Mammary epithelial cell (primary cell): Measurements from ENCODE around the gene GSAP.

Experiments
- EZH2 ChIP-seq: IDR thresholded peaks from 2 replicates; pipeline ENCODE4 v1.6.1; 2012; ENCODE audit warnings: low read length, inconsistent platforms, borderline replicate concordance
- TF ChIP-seq, protein P1 (sequence below), 2 donors: IDR thresholded peaks in 1 of 2; conservative IDR thresholded peaks in 1 of 2; 2 replicates each; pipeline ENCODE4 v1.5.1; 2011 to 2012; ENCODE audit warnings: inconsistent platforms in 2 of 2, low read length in 2 of 2, mild to moderate bottlenecking in 2 of 2, control low read depth in 1 of 2, low read depth in 1 of 2; ENCODE audit not compliant: insufficient read depth in 1 of 2; ENCODE audit errors: extremely low read depth in 1 of 2

DNA sequence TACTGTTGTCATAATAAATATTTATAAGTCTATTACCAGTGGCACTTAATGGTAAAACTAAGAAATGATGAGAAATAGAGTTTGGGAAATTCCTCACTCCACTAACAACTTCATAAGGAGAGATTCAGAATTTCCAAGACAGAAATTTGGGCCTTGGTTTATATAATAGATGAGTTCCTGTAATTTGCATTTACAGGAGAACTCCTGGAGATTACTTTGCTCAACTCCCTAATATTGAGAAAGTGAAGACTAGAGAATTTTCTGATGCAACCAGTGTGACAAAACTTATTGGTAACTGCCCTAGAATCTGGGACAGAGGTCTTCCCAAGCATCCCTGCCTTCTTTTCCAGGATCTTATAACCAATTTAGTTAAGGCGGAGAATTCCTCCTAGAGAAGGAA, 49.1 kb upstream of the GSAP start:
- TF ChIP-seq, protein P1, sequence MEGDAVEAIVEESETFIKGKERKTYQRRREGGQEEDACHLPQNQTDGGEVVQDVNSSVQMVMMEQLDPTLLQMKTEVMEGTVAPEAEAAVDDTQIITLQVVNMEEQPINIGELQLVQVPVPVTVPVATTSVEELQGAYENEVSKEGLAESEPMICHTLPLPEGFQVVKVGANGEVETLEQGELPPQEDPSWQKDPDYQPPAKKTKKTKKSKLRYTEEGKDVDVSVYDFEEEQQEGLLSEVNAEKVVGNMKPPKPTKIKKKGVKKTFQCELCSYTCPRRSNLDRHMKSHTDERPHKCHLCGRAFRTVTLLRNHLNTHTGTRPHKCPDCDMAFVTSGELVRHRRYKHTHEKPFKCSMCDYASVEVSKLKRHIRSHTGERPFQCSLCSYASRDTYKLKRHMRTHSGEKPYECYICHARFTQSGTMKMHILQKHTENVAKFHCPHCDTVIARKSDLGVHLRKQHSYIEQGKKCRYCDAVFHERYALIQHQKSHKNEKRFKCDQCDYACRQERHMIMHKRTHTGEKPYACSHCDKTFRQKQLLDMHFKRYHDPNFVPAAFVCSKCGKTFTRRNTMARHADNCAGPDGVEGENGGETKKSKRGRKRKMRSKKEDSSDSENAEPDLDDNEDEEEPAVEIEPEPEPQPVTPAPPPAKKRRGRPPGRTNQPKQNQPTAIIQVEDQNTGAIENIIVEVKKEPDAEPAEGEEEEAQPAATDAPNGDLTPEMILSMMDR (conservative IDR thresholded peaks at IDR 0.05 in 1 of 2, IDR thresholded peaks at IDR 0.05 in 1 of 2; ENCODE audit: extremely low read depth in 1 of 2, insufficient read depth in 1 of 2, low read depth in 1 of 2, low read length in 2 of 2) = no peak
- no peak for TF ChIP-seq EZH2
